Measurements from ENCODE around the gene SEMA4C. TPM values are rescaled to one million over a fixed set of nuclear protein-coding genes. Genes with fewer than 3 reads are reported as not detected.

Gene SEMA4C
- total and polyA plus RNA-seq, 9 of the 15 experiments (the other 6 are each of a cell fraction or from before 2014, with no cell fraction given): 0.32 to 59.7 (median 23.9) TPM

GRCh38 chr2:96852667-96853066 lies 17.2 kb downstream of the SEMA4C start (continued):
- TF ChIP-seq ZNF407 (IDR thresholded peaks at IDR 0.05; ENCODE audit: low read depth): no peak
- TF ChIP-seq FOXP1 (CRISPR knock-in tag; IDR thresholded peaks at IDR 0.05): no peak
- TF ChIP-seq, protein P1, sequence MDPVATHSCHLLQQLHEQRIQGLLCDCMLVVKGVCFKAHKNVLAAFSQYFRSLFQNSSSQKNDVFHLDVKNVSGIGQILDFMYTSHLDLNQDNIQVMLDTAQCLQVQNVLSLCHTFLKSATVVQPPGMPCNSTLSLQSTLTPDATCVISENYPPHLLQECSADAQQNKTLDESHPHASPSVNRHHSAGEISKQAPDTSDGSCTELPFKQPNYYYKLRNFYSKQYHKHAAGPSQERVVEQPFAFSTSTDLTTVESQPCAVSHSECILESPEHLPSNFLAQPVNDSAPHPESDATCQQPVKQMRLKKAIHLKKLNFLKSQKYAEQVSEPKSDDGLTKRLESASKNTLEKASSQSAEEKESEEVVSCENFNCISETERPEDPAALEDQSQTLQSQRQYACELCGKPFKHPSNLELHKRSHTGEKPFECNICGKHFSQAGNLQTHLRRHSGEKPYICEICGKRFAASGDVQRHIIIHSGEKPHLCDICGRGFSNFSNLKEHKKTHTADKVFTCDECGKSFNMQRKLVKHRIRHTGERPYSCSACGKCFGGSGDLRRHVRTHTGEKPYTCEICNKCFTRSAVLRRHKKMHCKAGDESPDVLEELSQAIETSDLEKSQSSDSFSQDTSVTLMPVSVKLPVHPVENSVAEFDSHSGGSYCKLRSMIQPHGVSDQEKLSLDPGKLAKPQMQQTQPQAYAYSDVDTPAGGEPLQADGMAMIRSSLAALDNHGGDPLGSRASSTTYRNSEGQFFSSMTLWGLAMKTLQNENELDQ (CRISPR knock-in tag; IDR thresholded peaks at IDR 0.05; ENCODE audit: borderline replicate concordance): no peak
- TF ChIP-seq, protein P2, sequence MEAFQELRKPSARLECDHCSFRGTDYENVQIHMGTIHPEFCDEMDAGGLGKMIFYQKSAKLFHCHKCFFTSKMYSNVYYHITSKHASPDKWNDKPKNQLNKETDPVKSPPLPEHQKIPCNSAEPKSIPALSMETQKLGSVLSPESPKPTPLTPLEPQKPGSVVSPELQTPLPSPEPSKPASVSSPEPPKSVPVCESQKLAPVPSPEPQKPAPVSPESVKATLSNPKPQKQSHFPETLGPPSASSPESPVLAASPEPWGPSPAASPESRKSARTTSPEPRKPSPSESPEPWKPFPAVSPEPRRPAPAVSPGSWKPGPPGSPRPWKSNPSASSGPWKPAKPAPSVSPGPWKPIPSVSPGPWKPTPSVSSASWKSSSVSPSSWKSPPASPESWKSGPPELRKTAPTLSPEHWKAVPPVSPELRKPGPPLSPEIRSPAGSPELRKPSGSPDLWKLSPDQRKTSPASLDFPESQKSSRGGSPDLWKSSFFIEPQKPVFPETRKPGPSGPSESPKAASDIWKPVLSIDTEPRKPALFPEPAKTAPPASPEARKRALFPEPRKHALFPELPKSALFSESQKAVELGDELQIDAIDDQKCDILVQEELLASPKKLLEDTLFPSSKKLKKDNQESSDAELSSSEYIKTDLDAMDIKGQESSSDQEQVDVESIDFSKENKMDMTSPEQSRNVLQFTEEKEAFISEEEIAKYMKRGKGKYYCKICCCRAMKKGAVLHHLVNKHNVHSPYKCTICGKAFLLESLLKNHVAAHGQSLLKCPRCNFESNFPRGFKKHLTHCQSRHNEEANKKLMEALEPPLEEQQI (IDR thresholded peaks at IDR 0.05): no peak
- TF ChIP-seq OTX1 (CRISPR knock-in tag; IDR thresholded peaks at IDR 0.05): no peak
- TF ChIP-seq, protein P3, sequence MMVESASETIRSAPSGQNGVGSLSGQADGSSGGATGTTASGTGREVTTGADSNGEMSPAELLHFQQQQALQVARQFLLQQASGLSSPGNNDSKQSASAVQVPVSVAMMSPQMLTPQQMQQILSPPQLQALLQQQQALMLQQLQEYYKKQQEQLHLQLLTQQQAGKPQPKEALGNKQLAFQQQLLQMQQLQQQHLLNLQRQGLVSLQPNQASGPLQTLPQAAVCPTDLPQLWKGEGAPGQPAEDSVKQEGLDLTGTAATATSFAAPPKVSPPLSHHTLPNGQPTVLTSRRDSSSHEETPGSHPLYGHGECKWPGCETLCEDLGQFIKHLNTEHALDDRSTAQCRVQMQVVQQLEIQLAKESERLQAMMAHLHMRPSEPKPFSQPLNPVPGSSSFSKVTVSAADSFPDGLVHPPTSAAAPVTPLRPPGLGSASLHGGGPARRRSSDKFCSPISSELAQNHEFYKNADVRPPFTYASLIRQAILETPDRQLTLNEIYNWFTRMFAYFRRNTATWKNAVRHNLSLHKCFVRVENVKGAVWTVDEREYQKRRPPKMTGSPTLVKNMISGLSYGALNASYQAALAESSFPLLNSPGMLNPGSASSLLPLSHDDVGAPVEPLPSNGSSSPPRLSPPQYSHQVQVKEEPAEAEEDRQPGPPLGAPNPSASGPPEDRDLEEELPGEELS (CRISPR knock-in tag; IDR thresholded peaks at IDR 0.05; ENCODE audit: borderline replicate concordance): no peak
- no peak for TF ChIP-seq MEF2A (IDR thresholded peaks at IDR 0.05; ENCODE audit: control insufficient read depth, low read depth, low read length)
- TF ChIP-seq ARID1B (IDR thresholded peaks at IDR 0.05): no peak
- no peak for TF ChIP-seq NFE2 (IDR thresholded peaks at IDR 0.05; ENCODE audit: low read depth)
